SU-DHL-6 (cell line): ENCODE data around the gene NRG3.

Experiments
- EZH2phosphoT487 ChIP-seq: fragments of 200-600 bp; sonication (generic), shearing (Covaris generic); conservative IDR thresholded peaks from 2 replicates; pipeline ENCODE4 v1.6.1; 2018; ENCODE audit warnings: mild to moderate bottlenecking, antibody characterized with exemption, low read length, moderate library complexity, mixed read lengths
- TF ChIP-seq, protein P1 (sequence below): fragments of 200-600 bp; sonication (generic); IDR thresholded peaks from one replicate; pipeline ENCODE4 v1.5.1; 2017; ENCODE audit warnings: antibody characterized with exemption, mild to moderate bottlenecking, low read length, moderate library complexity; ENCODE audit not compliant: insufficient read depth, poor library complexity, severe bottlenecking

DNA sequence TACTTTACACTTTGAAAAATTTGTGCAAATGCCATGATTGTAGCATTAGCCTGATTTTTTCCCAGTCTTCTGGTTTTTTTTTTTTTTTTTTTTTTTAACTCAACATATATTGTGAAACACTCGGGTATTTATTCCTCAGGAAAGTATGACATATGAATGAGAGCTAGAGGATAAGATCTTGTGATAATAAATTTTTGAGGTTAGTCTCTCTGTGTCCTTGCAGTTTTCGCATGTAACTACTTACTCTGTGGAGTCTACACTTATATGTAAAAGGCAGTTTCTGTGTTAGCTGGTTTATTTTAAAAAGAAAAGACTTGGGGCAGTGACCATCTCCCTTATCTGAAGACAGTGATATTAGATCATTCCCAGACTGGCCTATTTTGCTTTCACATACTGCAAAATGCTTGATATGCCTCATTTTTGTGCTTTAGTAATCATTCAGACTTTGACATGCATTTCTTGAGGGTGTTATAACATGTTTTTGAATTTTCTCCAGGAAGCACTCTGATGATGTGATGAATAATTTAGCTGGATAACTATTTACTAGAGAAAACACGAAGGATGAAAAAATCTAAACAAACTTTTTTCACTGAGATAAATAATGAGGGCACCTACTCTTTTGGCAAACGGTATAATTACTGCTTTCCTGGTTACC lies 371.0 kb downstream of the NRG3 start:
- TF ChIP-seq, protein P1, sequence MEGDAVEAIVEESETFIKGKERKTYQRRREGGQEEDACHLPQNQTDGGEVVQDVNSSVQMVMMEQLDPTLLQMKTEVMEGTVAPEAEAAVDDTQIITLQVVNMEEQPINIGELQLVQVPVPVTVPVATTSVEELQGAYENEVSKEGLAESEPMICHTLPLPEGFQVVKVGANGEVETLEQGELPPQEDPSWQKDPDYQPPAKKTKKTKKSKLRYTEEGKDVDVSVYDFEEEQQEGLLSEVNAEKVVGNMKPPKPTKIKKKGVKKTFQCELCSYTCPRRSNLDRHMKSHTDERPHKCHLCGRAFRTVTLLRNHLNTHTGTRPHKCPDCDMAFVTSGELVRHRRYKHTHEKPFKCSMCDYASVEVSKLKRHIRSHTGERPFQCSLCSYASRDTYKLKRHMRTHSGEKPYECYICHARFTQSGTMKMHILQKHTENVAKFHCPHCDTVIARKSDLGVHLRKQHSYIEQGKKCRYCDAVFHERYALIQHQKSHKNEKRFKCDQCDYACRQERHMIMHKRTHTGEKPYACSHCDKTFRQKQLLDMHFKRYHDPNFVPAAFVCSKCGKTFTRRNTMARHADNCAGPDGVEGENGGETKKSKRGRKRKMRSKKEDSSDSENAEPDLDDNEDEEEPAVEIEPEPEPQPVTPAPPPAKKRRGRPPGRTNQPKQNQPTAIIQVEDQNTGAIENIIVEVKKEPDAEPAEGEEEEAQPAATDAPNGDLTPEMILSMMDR, result no peak
- TF ChIP-seq EZH2phosphoT487, result no peak
